ENCODE results near the gene SSH2.

SSH2 gene

DNA sequence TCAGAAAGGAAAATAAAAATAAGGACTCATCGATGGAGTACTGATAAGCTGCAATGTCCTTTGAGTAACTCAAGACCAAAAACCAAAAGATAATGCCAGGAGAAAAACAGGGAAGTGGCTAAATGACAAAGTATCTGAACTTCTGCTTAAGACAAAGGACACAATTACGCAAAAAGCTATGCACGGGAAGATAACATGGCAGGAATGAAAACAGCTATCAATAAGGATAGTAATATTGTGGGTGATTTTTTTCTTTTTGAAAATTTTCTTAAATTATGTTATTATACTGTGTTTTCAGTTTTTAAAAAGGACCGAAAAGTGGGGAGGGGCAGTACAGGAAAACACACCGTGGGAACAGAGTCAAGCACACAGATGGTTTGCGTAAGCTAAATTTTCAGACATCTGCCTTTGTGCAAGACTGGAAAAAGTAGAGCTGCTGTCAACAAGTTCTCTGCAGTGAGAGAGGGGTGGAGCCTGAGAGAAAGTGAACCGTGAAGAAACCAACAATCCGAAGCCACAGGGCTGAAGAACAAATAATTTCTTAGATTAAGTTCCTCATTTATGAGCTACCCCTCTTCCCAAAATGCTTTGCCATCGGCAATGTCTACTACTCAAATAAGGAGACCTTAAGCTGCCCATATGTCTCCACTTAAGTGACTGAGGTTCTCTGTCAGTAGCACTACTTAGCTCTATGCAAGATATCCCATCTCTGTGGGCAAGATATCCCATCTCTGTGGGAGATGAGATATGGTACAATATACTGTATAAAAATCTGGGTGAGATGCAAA is 207.4 kb downstream of the SSH2 start:
- TF ChIP-seq, protein P1, sequence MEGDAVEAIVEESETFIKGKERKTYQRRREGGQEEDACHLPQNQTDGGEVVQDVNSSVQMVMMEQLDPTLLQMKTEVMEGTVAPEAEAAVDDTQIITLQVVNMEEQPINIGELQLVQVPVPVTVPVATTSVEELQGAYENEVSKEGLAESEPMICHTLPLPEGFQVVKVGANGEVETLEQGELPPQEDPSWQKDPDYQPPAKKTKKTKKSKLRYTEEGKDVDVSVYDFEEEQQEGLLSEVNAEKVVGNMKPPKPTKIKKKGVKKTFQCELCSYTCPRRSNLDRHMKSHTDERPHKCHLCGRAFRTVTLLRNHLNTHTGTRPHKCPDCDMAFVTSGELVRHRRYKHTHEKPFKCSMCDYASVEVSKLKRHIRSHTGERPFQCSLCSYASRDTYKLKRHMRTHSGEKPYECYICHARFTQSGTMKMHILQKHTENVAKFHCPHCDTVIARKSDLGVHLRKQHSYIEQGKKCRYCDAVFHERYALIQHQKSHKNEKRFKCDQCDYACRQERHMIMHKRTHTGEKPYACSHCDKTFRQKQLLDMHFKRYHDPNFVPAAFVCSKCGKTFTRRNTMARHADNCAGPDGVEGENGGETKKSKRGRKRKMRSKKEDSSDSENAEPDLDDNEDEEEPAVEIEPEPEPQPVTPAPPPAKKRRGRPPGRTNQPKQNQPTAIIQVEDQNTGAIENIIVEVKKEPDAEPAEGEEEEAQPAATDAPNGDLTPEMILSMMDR (IDR thresholded peaks at IDR 0.05; ENCODE audit: extremely low read depth, missing control alignments): no peak
- peak; percentile 73 for DNase-seq (ENCODE audit: low spot score)

DNA sequence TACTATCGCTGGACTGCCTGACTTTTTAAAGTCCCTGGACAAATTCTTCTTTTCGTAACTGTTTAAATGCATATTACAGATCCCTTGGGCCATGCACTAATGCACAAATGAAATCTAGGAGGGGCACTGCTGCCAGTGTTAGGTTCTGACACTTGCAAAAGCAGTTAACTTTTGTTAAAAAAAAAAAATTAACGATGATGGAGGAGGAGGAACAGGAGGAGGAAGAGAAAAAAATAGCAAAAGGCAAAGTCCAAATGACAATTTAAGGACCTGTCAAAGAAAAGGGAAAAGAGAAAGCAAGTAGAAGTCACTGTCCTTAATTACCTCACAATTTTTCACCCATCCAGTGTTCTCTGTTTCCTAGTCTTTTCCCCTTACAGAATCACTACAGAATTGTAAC is 209.5 kb downstream of the SSH2 start:
- DNase-seq (ENCODE audit: low spot score): no peak
- TF ChIP-seq, protein P1 (IDR thresholded peaks at IDR 0.05; ENCODE audit: extremely low read depth, missing control alignments): no peak

DNA sequence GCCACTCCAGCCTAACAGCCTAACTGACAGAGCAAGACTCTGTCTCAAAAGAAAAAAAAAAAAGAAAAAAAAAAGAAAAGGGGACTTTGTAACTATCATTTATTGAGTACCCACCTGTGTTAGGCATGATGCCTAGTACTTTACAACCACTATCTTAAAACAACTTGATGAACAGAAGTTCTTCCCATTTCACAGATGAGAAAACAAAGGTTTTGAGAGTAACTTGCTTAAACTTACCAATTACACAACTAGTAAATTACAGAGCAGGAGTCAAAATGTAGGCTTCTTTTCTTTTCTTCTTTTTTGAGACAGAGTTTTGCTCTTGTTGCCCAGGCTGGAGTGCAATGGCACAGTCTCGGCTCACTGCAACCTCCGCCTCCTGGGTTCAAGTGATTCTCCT is 210.6 kb downstream of the SSH2 start:
- no peak for DNase-seq (ENCODE audit: low spot score)
- TF ChIP-seq, protein P1 (IDR thresholded peaks at IDR 0.05; ENCODE audit: extremely low read depth, missing control alignments): no peak

DNA sequence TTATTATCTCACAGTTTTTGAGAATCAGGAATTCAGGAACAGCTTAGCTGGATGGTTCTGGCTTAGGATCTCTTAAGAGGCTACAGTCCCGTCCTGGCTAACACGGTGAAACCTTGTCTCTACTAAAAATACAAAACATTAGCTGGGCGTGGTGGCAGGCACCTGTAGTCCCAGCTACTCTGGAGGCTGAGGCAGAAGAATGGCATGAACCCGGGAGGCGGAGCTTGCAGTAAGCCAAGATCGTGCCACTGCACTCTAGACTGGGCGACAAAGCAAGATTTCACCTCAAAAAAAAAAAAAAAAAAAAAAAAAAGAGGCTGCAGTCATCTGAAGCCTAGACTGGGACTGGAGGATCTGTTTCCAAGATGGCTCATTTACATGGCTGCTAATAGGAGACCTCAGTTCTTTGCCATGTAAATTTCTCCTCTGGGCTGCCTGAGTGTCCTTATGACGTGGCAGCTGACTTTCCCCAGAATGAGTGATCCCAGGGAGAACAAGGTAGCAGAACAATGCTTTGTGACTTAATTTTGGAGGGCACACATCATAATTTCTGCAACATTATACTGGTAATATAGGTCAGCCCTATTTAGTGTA is 211.5 kb downstream of the SSH2 start:
- no peak for DNase-seq (ENCODE audit: low spot score)
- TF ChIP-seq, protein P1 (IDR thresholded peaks at IDR 0.05; ENCODE audit: extremely low read depth, missing control alignments): no peak

DNA sequence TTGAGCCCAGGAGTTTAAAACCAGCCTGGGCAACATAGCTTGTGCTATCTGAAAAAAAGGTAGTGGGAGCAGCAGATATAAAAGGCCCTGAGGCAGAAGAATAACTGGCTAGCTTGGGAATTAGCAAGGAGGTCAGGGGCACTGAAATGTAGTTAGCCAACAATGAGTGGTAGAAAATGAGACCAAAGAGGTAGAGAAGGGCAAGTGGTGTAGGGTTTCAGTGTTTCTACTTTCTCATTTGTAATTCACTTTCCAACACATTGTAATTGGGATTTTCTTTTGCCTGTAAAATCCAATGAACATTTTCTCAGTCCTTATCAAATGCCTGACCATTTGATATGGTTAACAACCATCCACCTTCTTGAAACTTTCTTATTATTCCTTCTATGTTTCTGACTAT is 212.2 kb downstream of the SSH2 start:
- TF ChIP-seq, protein P1 (IDR thresholded peaks at IDR 0.05; ENCODE audit: extremely low read depth, missing control alignments): no peak
- no peak for DNase-seq (ENCODE audit: low spot score)

DNA sequence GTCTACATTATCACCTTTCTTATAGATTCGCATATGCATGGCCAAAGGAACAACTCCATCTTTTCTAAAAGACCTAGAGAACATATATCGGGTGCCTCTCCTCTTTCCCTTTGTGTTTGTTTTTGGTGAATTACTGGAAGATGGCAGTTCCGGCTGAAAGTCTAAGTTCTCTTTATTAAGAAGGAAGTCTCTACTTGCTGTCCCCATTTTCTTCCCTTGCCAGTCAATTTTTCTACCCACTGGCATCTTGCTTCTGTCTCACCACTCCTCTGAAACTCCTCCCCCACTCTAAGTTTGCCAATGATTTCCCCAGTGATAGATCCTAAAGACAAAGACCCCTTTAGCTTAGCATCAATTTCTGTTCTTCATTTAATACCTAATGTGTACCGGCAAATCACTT is 213.5 kb downstream of the SSH2 start:
- TF ChIP-seq, protein P1 (IDR thresholded peaks at IDR 0.05; ENCODE audit: extremely low read depth, missing control alignments): no peak
- DNase-seq (ENCODE audit: low spot score): no peak

DNA sequence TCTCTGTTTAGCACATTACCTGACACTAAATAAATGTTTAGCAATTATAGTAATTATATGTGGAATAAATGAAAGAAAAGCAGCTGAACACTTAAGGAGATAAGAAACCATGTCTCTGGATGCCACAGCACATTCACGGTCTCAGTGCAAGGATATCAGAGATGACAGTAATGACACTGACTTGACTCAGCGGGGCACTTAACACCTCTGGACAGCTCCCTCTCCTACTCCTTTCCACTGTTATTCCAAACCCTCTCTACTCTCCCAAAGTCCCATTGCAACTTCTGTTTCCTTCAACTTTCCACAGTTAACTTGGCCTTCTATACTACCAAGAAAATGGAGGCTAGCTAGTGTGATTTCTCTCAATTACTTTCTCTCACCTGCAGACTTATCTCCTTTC is 214.3 kb downstream of the SSH2 start:
- TF ChIP-seq, protein P1 (IDR thresholded peaks at IDR 0.05; ENCODE audit: extremely low read depth, missing control alignments): no peak
- no peak for DNase-seq (ENCODE audit: low spot score)

Data from GM20000 (cell line).